DND-41 (cell line): ENCODE measurements around the gene RPL14.

ENCODE experiments used
- ATAC-seq: fragments of 200-7000 bp; cut with Tn5 transposase; 3 replicates; pipeline ENCODE4 v1.9.1; 2021; ENCODE audit warnings: low read depth; ENCODE audit not compliant: insufficient read depth
- DNase-seq: peaks from one replicate; pipeline ENCODE4 v3.0.0-alpha.2; 2020
- H2AFZ ChIP-seq: 2 replicates; pipeline ENCODE4 v1.6.0; 2012; ENCODE audit warnings: low read depth, low read length
- H3K27ac ChIP-seq: 2 replicates; pipeline ENCODE4 v1.5.1; 2012; ENCODE audit warnings: low read length, inconsistent platforms
- H3K27me3 ChIP-seq: fragments of 200-600 bp; sonication (generic); 2 replicates; pipeline ENCODE4 v1.6.0; 2012; ENCODE audit warnings: low read length, mild to moderate bottlenecking, inconsistent platforms; ENCODE audit not compliant: insufficient read depth, poor library complexity
- H3K36me3 ChIP-seq: 2 replicates; pipeline ENCODE4 v1.5.1; 2012; ENCODE audit warnings: low read length, inconsistent platforms; ENCODE audit not compliant: insufficient read depth
- H3K4me1 ChIP-seq: 2 replicates; pipeline ENCODE4 v1.5.1; 2012; ENCODE audit warnings: mild to moderate bottlenecking, low read length; ENCODE audit not compliant: insufficient read depth
- H3K4me2 ChIP-seq: 2 replicates; pipeline ENCODE4 v1.6.0; 2012; ENCODE audit warnings: mild to moderate bottlenecking, moderate library complexity, low read length, inconsistent platforms; ENCODE audit not compliant: insufficient read depth
- H3K4me3 ChIP-seq, 2 experiments: fragments of 200-600 bp in 1 of 2; shearing (Covaris generic) in 1 of 2; 2 replicates each; pipeline ENCODE4 v1.5.1; 2012 to 2016; ENCODE audit warnings: inconsistent platforms in 2 of 2, low read length in 2 of 2, mild to moderate bottlenecking in 2 of 2, low read depth in 1 of 2, moderate library complexity in 1 of 2
- H3K79me2 ChIP-seq: 2 replicates; pipeline ENCODE4 v1.6.0; 2012; ENCODE audit warnings: low read length, inconsistent platforms; ENCODE audit not compliant: insufficient read depth
- H3K9ac ChIP-seq: 2 replicates; pipeline ENCODE4 v1.6.0; 2012; ENCODE audit warnings: low read depth, mild to moderate bottlenecking, inconsistent platforms, low read length, moderate library complexity
- H3K9me3 ChIP-seq: 2 replicates; pipeline ENCODE4 v1.5.1; 2012; ENCODE audit warnings: low read length, moderate library complexity, mild to moderate bottlenecking, inconsistent platforms; ENCODE audit not compliant: insufficient read depth, severe bottlenecking
- H4K20me1 ChIP-seq: 2 replicates; pipeline ENCODE4 v1.6.0; 2012; ENCODE audit warnings: low read length; ENCODE audit not compliant: insufficient read depth
- EZH2 ChIP-seq: IDR thresholded peaks from 3 replicates; pipeline ENCODE4 v1.6.1; 2012; ENCODE audit warnings: borderline replicate concordance, low read depth, mild to moderate bottlenecking, moderate library complexity, low read length, inconsistent platforms; ENCODE audit not compliant: severe bottlenecking
- TF ChIP-seq, protein P1 (sequence below): IDR thresholded peaks from 2 replicates; pipeline ENCODE4 v1.5.1; 2012; ENCODE audit warnings: borderline replicate concordance, low read length, moderate library complexity, mild to moderate bottlenecking; ENCODE audit not compliant: poor library complexity, severe bottlenecking; ENCODE audit errors: extremely low read depth

Gene RPL14

DNA sequence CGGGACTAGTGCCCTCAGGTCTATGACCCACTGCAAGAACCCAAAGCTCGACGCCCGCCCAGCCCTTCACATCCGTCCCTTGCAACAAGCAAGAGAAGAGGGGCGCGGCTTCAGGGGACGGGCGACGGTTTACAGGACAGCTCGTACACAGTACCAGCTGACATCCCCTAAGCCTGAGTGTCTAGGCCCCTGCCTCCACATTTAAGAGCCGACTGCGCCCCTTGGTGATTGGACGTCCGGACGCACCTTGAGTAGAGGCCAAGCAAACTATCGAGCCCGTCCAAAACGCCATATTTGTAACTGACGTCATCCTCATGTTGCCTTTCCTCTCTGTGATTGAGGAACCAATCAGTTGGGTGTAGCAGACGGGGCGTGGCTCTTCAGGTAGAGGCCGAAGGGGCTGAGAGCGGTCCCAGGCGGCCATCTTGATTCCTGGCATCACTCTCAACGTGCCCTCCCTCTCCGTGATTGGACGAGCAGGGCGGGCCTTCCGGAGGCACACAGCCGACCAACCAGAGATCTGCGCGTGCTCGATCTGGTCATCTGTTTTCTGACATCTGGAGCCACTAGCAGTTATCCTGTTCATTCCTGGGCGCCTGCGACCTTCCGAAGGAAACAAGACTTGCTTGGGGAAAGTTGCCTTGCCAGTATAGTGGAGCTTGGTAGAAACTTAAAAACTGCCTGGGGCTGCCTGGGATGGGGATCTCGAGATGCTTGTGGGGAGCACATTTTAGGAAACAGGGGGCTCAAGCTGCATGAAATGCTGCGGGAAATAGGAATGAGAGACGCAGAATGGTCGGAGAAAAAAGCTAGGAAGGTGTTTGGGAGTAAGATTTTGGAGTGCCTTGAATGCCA lies 4.0 kb upstream of the RPL14 start:
- Histone ChIP-seq H3K79me2 (peaks cover 26% of the 10 kb centered on the region), H3K9ac (peak overlapping the region; percentile 72), H4K20me1 (peaks cover 8% of the 10 kb centered on the region), H3K4me2 (peak overlapping the region; percentile 96), H3K9me3 (no peaks in the 10 kb centered on the region), H3K4me3 (peak overlapping the region; percentile 48 to 90), H3K27me3 (no peaks in the 10 kb centered on the region), H3K27ac (peak overlapping the region; percentile 83), H2AFZ (peak overlapping the region; percentile 96), H3K4me1 (peaks cover 40% of the 10 kb centered on the region), H3K36me3 (peaks cover 9% of the 10 kb centered on the region)
- DNase-seq (peak; percentile 98), ATAC-seq (peak; percentile 92)
- TF ChIP-seq, protein P1, sequence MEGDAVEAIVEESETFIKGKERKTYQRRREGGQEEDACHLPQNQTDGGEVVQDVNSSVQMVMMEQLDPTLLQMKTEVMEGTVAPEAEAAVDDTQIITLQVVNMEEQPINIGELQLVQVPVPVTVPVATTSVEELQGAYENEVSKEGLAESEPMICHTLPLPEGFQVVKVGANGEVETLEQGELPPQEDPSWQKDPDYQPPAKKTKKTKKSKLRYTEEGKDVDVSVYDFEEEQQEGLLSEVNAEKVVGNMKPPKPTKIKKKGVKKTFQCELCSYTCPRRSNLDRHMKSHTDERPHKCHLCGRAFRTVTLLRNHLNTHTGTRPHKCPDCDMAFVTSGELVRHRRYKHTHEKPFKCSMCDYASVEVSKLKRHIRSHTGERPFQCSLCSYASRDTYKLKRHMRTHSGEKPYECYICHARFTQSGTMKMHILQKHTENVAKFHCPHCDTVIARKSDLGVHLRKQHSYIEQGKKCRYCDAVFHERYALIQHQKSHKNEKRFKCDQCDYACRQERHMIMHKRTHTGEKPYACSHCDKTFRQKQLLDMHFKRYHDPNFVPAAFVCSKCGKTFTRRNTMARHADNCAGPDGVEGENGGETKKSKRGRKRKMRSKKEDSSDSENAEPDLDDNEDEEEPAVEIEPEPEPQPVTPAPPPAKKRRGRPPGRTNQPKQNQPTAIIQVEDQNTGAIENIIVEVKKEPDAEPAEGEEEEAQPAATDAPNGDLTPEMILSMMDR, result no peak
- TF ChIP-seq EZH2, result no peak

DNA sequence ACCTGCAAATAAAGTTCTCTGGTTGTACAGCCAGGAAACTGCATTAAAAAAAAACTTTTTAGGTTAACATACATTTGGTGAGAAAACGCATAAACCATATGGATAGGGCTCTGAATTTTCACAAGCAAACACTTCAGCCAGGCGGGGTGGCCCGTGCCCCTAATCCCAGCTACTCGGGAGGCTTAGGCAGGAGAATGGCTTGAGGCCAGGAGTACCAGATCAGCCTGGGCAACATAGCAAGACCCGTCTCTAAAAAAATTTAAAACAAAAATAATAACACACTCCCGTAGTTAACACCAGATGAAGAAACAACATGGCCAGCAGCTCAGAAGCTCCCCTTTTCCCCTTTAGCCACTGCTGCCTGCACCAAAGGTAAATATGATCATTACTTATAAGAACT lies 3.2 kb upstream of the RPL14 start:
- H3K4me1 ChIP-seq, result peaks cover 49% of the 10 kb centered on the region
- H2AFZ ChIP-seq, result no peak overlapping the region
- H3K9me3 ChIP-seq, result no peaks in the 10 kb centered on the region
- H3K27me3 ChIP-seq, result no peaks in the 10 kb centered on the region
- H3K4me2 ChIP-seq, result peak overlapping the region; percentile 96
- H4K20me1 ChIP-seq, result peaks cover 16% of the 10 kb centered on the region
- no peak for DNase-seq
- H3K4me3 ChIP-seq, result peak overlapping the region; percentile 48 to 90; a peak in 3 of 4 replicates
- peaks cover 17% of the 10 kb centered on the region for H3K36me3 ChIP-seq
- TF ChIP-seq, protein P1, result no peak
- no peak for TF ChIP-seq EZH2
- H3K27ac ChIP-seq, result peak overlapping the region; percentile 74
- peaks cover 34% of the 10 kb centered on the region for H3K79me2 ChIP-seq
- no peak for ATAC-seq
- H3K9ac ChIP-seq, result peak overlapping the region; percentile 72

DNA sequence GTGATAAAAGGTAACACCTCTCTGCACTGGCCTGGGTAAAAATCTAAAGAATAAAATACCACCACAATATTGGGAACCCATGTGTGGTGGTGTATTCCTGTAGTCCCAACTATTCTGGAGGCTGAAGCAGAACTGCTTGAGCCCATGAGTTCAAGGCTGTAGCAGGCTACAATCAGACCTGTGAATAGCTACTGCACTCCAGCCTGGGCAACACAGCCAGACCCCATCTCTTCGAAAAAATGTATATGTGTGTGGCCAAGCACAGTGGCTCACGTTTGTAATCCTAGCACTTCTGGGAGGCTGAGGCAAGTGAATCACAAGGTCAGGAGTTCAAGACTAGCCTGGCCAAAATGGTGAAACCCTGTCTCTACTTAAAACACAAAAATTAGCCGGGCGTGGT lies 1.8 kb upstream of the RPL14 start:
- H3K79me2 ChIP-seq, result peaks cover 46% of the 10 kb centered on the region
- peaks cover 60% of the 10 kb centered on the region for H3K4me1 ChIP-seq
- H3K36me3 ChIP-seq, result peaks cover 30% of the 10 kb centered on the region
- peaks cover 28% of the 10 kb centered on the region for H4K20me1 ChIP-seq
- H3K9me3 ChIP-seq, result no peaks in the 10 kb centered on the region
- H3K9ac ChIP-seq, result no peak overlapping the region
- no peak for ATAC-seq
- H2AFZ ChIP-seq, result no peak overlapping the region
- H3K4me3 ChIP-seq, result no peak overlapping the region
- DNase-seq, result no peak
- no peaks in the 10 kb centered on the region for H3K27me3 ChIP-seq
- H3K4me2 ChIP-seq, result no peak overlapping the region
- TF ChIP-seq, protein P1, result no peak
- no peak for TF ChIP-seq EZH2
- H3K27ac ChIP-seq, result no peak overlapping the region
